ENCODE measurements around the gene TOX3. TPM values are rescaled to one million over a fixed set of nuclear protein-coding genes. Genes with fewer than 3 reads are reported as not detected.

Gene TOX3
- total RNA-seq, 1 experiment from 2014 or later = not detected

- no peak for DNase-seq (ENCODE audit: unreplicated experiment)
- Mint-ChIP-seq H3K4me1 (ENCODE audit: insufficient read depth, unreplicated experiment) (no peaks in the 10 kb centered on the region), H3K9me3 (ENCODE audit: unreplicated experiment) (peaks cover 10% of the 10 kb centered on the region), H3K36me3 (ENCODE audit: insufficient read depth, unreplicated experiment) (no peaks in the 10 kb centered on the region), H3K27me3 (ENCODE audit: insufficient read depth, unreplicated experiment) (no peaks in the 10 kb centered on the region), H3K27ac (ENCODE audit: low read depth, unreplicated experiment) (no peak overlapping the region), H3K4me3 (ENCODE audit: unreplicated experiment) (no peak overlapping the region)
- intact Hi-C loops (cut with micrococcal nuclease) = no loop called here
- POLR2A ChIA-PET = no interaction called here
- no peak for TF ChIP-seq CTCF (IDR thresholded peaks at IDR 0.05; ENCODE audit: unreplicated experiment)
- CTCF ChIA-PET = interaction anchor here (0.5 to 0.6 kb wide), 3 partner anchors 83 to 397 kb away, joined by 3 to 4 read pairs (median 3); no protein-coding TSS in a partner anchor
- no TSS peak for BruUV-seq (replicated peaks)
Measured at GRCh38 chr16:52578829-52579498, 32.0 kb upstream of the TOX3 start.

GRCh38 chr16:52578007-52578828 is 31.3 kb upstream of the TOX3 start:
- DNase-seq (ENCODE audit: unreplicated experiment) = no peak
- CTCF ChIA-PET = interaction anchor here (0.6 to 0.7 kb wide), 3 partner anchors 160 to 858 kb away, joined by 3 read pairs; no protein-coding TSS in a partner anchor
- H3K4me1 Mint-ChIP-seq (ENCODE audit: insufficient read depth, unreplicated experiment) = no peaks in the 10 kb centered on the region
- H3K4me3 Mint-ChIP-seq (ENCODE audit: unreplicated experiment) = no peak overlapping the region
- no peaks in the 10 kb centered on the region for H3K27me3 Mint-ChIP-seq (ENCODE audit: insufficient read depth, unreplicated experiment)
- BruUV-seq (replicated peaks) = no TSS peak
- peaks cover 10% of the 10 kb centered on the region for H3K9me3 Mint-ChIP-seq (ENCODE audit: unreplicated experiment)
- no peak for TF ChIP-seq CTCF (IDR thresholded peaks at IDR 0.05; ENCODE audit: unreplicated experiment)
- intact Hi-C loops (cut with micrococcal nuclease) = no loop called here
- H3K27ac Mint-ChIP-seq (ENCODE audit: low read depth, unreplicated experiment) = no peak overlapping the region
- POLR2A ChIA-PET = no interaction called here
- H3K36me3 Mint-ChIP-seq (ENCODE audit: insufficient read depth, unreplicated experiment) = no peaks in the 10 kb centered on the region

- Mint-ChIP-seq H3K9me3 (ENCODE audit: unreplicated experiment) (peaks cover 19% of the 10 kb centered on the region), H3K27ac (ENCODE audit: low read depth, unreplicated experiment) (no peak overlapping the region), H3K36me3 (ENCODE audit: insufficient read depth, unreplicated experiment) (no peaks in the 10 kb centered on the region), H3K4me1 (ENCODE audit: insufficient read depth, unreplicated experiment) (no peaks in the 10 kb centered on the region), H3K27me3 (ENCODE audit: insufficient read depth, unreplicated experiment) (no peaks in the 10 kb centered on the region), H3K4me3 (ENCODE audit: unreplicated experiment) (no peak overlapping the region)
- CTCF ChIA-PET = interaction anchor here (0.7 kb wide), 1 partner anchor 857 kb away, joined by 3 read pairs; no protein-coding TSS in a partner anchor
- intact Hi-C loops (cut with micrococcal nuclease) = no loop called here
- no TSS peak for BruUV-seq (replicated peaks)
- POLR2A ChIA-PET = no interaction called here
- DNase-seq (ENCODE audit: unreplicated experiment) = no peak
- no peak for TF ChIP-seq CTCF (IDR thresholded peaks at IDR 0.05; ENCODE audit: unreplicated experiment)
Measured at GRCh38 chr16:52577130-52577706, 30.3 kb upstream of the TOX3 start.

All from MCF 10A (cell line).